Kidney epithelial cell (primary cell): ENCODE data around the gene ADI1. TPM values are rescaled to one million over a fixed set of nuclear protein-coding genes. Genes with fewer than 3 reads are reported as not detected.
"Not testable (repeated sequence)": the region's sequence is repeated elsewhere in the genome, so short reads cannot be mapped to it uniquely, and the experiment has no call there.

Experiments used
- DNase-seq: peaks from one replicate; pipeline ENCODE4 v3.0.0-alpha.2; 2010; ENCODE audit warnings: low read depth
- H3K27me3 ChIP-seq: 2 replicates; pipeline ENCODE4 v1.6.0; 2011; ENCODE audit warnings: low read length; ENCODE audit not compliant: control insufficient read depth, insufficient read depth
- H3K36me3 ChIP-seq: 2 replicates; pipeline ENCODE4 v1.5.1; 2011; ENCODE audit warnings: low read length; ENCODE audit not compliant: control insufficient read depth, insufficient read depth
- H3K4me3 ChIP-seq: 2 replicates; pipeline ENCODE4 v1.5.1; 2011; ENCODE audit warnings: low read depth, mild to moderate bottlenecking, control low read depth, low read length
- CTCF ChIP-seq: IDR thresholded peaks from 2 replicates; pipeline ENCODE4 v1.5.1; 2011; ENCODE audit warnings: mild to moderate bottlenecking, moderate library complexity, low read length, control low read depth, inconsistent platforms; ENCODE audit not compliant: insufficient read depth, poor library complexity, severe bottlenecking
- total RNA-seq: library from RNA; depleted of rRNA; stranded (reverse); fragments of >200 nt; gene quantifications from 2 replicates; pipeline ENCODE4 v1.2.3, GENCODE V29; 2015

ADI1 gene
- total RNA-seq, 1 donor from 2014 or later = 25.6 TPM

DNA sequence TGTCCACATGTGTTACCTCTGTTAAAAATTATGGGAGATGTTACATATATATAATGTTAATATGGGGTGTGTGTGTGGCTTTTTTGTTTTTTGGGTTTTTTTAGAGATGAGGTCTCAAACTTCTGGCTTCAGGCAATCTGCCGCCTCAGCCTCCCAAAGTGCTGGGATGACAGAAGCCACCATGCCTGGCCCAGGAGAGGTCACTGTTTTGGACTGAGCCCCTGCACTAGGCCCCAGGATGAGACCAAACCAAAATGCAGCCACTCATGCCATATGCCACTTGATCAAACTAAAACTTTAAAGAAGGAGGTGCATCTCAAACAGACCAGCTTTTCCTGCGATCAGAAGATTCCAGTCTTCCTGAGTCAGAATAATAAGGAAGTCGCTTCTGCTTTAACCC, 2.5 kb downstream of the ADI1 start:
- Histone ChIP-seq H3K36me3 (no peaks in the 10 kb centered on the region), H3K27me3 (no peaks in the 10 kb centered on the region), H3K4me3 (no peak overlapping the region)
- no peak for DNase-seq
- no peak for TF ChIP-seq CTCF

GRCh38 chr2:3515438-3515837, 3.9 kb downstream of the ADI1 start:
- not testable (repeated sequence) for H3K27me3 ChIP-seq, DNase-seq, H3K4me3 ChIP-seq, H3K36me3 ChIP-seq

DNA sequence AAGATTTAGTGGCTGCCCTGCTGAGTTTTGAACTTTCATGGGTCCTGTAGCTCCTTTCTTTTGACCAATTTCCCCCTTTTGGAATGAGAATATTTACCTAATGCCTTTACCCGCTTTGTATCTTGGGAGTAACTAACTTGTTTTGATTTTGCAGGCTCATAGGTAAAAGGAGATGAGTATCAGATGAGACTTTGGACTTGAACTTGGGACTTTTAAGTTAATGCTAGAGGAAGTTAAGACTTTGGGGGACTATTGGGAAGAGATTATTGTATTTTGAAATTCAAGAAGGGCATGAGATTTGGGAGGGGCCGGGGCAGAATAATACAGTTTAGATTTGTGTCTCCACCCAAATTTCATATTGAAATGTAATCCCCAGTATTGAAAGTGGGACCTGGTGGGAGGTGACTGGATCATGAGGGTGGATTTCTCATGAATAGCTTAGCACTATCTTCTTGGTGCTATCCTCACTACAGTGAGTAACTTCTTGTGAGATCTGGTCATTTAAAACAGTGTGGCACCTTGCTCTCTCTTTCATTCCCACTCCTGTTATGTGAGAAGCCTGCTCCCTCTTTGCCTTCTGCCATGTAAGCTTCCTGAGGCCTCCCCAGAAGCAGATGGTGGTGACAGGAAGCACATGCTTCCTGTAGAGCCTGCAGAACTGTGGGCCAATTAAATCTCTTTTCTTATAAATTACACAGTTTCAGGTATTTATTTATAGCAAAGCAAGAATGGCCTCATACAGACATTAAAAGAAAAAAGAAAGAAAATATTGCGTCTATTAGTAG, 6.1 kb downstream of the ADI1 start:
- Histone ChIP-seq H3K4me3 (no peak overlapping the region), H3K36me3 (no peaks in the 10 kb centered on the region), H3K27me3 (no peaks in the 10 kb centered on the region)
- TF ChIP-seq CTCF = no peak
- no peak for DNase-seq

GRCh38 chr2:3512086-3512485, 7.2 kb downstream of the ADI1 start:
- Histone ChIP-seq H3K36me3 (no peaks in the 10 kb centered on the region), H3K27me3 (no peaks in the 10 kb centered on the region), H3K4me3 (no peak overlapping the region)
- TF ChIP-seq CTCF = no peak
- no peak for DNase-seq

- TF ChIP-seq CTCF = no peak
- no peak overlapping the region for H3K4me3 ChIP-seq
- no peak for DNase-seq
- no peaks in the 10 kb centered on the region for H3K36me3 ChIP-seq
- H3K27me3 ChIP-seq = no peaks in the 10 kb centered on the region
Observed at GRCh38 chr2:3505771-3506170, 13.6 kb downstream of the ADI1 start.

- DNase-seq = no peak
- TF ChIP-seq CTCF = no peak
- H3K36me3 ChIP-seq = no peaks in the 10 kb centered on the region
- H3K4me3 ChIP-seq = no peak overlapping the region
- no peaks in the 10 kb centered on the region for H3K27me3 ChIP-seq
Observed at GRCh38 chr2:3504741-3505140, 14.6 kb downstream of the ADI1 start.
